Gastrocnemius medialis (tissue), 4 donors: Measurements from ENCODE around the gene MAU2.

ENCODE experiments used
- POLR2A ChIP-seq, 2 donors: fragments of 450-650 bp; IDR thresholded peaks; one replicate each; pipeline ENCODE4 v1.6.1; 2017; ENCODE audit warnings: antibody characterized with exemption in 2 of 2, mild to moderate bottlenecking in 2 of 2, moderate library complexity in 2 of 2
- TF ChIP-seq, protein P1 (sequence below), 5 experiments: fragments of 450-650 bp in 3 of 5; fragments of 200-600 bp in 2 of 5; sonication (generic) in 2 of 5; IDR thresholded peaks in 4 of 5; conservative IDR thresholded peaks in 1 of 5; 1 replicate in 4 of 5; 2 replicates in 1 of 5; pipeline ENCODE4 v1.5.1; 2016 to 2019; ENCODE audit warnings: antibody characterized with exemption in 5 of 5, mild to moderate bottlenecking in 3 of 5, moderate library complexity in 3 of 5

DNA sequence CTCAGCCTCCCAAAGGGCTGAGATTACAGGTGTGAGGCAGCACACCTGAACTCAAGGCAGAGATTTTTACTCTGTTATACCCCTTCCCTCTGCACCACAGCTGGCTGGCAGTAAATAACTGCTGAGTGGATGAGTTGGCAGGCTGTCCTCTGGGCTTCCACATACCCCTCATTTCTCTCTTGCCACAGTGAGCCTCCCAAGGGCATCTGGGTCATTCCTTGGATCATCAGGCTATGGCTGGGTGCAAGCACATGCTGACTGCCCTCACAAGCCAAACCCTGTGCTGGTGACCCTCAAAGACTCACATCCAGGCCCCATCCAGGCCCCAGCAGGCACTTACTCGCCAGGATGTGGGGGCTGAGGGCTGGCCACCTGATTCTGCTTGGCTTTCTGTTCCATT, 4.5 kb upstream of the MAU2 start:
- TF ChIP-seq POLR2A (IDR thresholded peaks at IDR 0.05) = no peak
- TF ChIP-seq, protein P1, sequence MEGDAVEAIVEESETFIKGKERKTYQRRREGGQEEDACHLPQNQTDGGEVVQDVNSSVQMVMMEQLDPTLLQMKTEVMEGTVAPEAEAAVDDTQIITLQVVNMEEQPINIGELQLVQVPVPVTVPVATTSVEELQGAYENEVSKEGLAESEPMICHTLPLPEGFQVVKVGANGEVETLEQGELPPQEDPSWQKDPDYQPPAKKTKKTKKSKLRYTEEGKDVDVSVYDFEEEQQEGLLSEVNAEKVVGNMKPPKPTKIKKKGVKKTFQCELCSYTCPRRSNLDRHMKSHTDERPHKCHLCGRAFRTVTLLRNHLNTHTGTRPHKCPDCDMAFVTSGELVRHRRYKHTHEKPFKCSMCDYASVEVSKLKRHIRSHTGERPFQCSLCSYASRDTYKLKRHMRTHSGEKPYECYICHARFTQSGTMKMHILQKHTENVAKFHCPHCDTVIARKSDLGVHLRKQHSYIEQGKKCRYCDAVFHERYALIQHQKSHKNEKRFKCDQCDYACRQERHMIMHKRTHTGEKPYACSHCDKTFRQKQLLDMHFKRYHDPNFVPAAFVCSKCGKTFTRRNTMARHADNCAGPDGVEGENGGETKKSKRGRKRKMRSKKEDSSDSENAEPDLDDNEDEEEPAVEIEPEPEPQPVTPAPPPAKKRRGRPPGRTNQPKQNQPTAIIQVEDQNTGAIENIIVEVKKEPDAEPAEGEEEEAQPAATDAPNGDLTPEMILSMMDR (IDR thresholded peaks at IDR 0.05 in 4 of 5, conservative IDR thresholded peaks at IDR 0.05 in 1 of 5) = no peak
